Measurements from ENCODE around the gene NLE1.

The NLE1 gene

DNA sequence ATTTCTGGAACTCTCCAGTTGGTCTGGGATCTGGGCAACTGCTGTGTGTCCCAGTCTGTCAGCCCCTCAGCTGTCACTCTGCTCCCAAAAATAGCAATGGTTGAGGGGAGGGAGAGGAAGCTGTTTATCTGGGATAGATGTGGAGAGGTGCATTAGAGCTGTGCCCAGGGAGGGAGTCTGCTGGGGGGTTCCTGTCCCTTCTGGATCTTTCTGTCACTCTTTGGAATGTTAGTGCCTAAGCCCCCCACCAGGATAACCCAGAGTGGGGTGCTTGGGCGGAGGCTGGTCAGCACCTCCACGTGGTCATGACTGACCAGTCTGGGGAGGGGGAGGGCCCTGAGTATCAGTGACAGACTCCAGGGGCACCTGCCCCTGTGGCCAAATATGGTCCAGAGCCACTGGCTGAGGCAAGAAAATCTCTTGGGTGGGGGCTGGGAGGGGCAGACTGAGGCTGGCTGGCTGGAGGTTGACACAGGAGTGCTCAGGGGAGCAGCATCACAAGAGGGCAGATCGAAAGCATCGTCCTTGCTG is 5.3 kb upstream of the NLE1 start, which contains the start of gene UNC45B:
Gene UNC45B (plus strand): TSS at position 443 of the 531 bp plus-strand sequence. CDS start 447 bp downstream, outside the sequence.
- DNase-seq (ENCODE audit: low read depth in 1 of 2, low spot score in 1 of 2): no peak
- no peak within 1 kb of the TSS for H3K27ac ChIP-seq (replicated peaks)
- TF ChIP-seq SPI1 (IDR thresholded peaks at IDR 0.05; ENCODE audit: borderline replicate concordance, low read depth): no peak
- TF ChIP-seq, protein P1, sequence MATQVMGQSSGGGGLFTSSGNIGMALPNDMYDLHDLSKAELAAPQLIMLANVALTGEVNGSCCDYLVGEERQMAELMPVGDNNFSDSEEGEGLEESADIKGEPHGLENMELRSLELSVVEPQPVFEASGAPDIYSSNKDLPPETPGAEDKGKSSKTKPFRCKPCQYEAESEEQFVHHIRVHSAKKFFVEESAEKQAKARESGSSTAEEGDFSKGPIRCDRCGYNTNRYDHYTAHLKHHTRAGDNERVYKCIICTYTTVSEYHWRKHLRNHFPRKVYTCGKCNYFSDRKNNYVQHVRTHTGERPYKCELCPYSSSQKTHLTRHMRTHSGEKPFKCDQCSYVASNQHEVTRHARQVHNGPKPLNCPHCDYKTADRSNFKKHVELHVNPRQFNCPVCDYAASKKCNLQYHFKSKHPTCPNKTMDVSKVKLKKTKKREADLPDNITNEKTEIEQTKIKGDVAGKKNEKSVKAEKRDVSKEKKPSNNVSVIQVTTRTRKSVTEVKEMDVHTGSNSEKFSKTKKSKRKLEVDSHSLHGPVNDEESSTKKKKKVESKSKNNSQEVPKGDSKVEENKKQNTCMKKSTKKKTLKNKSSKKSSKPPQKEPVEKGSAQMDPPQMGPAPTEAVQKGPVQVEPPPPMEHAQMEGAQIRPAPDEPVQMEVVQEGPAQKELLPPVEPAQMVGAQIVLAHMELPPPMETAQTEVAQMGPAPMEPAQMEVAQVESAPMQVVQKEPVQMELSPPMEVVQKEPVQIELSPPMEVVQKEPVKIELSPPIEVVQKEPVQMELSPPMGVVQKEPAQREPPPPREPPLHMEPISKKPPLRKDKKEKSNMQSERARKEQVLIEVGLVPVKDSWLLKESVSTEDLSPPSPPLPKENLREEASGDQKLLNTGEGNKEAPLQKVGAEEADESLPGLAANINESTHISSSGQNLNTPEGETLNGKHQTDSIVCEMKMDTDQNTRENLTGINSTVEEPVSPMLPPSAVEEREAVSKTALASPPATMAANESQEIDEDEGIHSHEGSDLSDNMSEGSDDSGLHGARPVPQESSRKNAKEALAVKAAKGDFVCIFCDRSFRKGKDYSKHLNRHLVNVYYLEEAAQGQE (IDR thresholded peaks at IDR 0.05; ENCODE audit: insufficient replicate concordance, low read depth): no peak
- TF ChIP-seq GABPA (IDR thresholded peaks at IDR 0.05; ENCODE audit: low read depth): no peak
- no peak for TF ChIP-seq POLR2AphosphoS5 (IDR thresholded peaks at IDR 0.05; ENCODE audit: low read depth)
- TF ChIP-seq, protein P2, sequence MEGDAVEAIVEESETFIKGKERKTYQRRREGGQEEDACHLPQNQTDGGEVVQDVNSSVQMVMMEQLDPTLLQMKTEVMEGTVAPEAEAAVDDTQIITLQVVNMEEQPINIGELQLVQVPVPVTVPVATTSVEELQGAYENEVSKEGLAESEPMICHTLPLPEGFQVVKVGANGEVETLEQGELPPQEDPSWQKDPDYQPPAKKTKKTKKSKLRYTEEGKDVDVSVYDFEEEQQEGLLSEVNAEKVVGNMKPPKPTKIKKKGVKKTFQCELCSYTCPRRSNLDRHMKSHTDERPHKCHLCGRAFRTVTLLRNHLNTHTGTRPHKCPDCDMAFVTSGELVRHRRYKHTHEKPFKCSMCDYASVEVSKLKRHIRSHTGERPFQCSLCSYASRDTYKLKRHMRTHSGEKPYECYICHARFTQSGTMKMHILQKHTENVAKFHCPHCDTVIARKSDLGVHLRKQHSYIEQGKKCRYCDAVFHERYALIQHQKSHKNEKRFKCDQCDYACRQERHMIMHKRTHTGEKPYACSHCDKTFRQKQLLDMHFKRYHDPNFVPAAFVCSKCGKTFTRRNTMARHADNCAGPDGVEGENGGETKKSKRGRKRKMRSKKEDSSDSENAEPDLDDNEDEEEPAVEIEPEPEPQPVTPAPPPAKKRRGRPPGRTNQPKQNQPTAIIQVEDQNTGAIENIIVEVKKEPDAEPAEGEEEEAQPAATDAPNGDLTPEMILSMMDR (IDR thresholded peaks at IDR 0.05; ENCODE audit: insufficient read depth, low read length): no peak

DNA sequence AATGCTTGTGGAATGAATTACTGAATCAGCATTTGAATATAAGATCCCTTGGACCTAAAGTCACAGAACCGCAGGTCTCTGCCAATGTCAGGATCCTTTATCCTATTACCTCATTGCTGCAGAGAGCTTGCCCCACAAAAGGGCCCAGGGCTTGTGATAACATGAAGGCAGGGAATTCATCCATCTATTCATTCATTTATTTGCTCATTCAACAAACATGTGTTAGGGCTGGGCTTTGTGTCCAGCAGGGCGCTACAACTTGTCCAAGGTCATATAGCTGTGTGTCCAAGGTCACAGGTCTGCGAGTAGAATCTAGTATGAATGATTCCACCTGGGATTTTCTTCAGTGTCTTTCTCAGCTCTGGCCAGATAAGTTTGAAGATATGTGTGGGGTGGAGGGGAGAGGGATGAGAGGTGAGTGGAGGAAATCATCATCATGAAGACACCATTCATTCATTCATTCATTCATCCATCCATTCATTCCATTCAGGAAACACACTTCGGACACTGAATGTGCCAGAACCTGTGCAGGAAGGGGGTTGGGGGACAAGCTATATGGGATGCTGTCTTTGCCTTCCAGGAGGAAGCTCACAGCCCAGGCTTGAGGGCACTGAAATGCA is 4.2 kb upstream of the NLE1 start:
- TF ChIP-seq, protein P1 (IDR thresholded peaks at IDR 0.05; ENCODE audit: insufficient replicate concordance, low read depth): no peak
- TF ChIP-seq GABPA (IDR thresholded peaks at IDR 0.05; ENCODE audit: low read depth) (no peak), POLR2AphosphoS5 (IDR thresholded peaks at IDR 0.05; ENCODE audit: low read depth) (no peak), SPI1 (IDR thresholded peaks at IDR 0.05; ENCODE audit: borderline replicate concordance, low read depth) (no peak)
- TF ChIP-seq, protein P2 (IDR thresholded peaks at IDR 0.05; ENCODE audit: insufficient read depth, low read length): no peak
- H3K4me3 ChIP-seq (replicated peaks; ENCODE audit: insufficient read depth, low read length): no peak overlapping the region
- DNase-seq (ENCODE audit: low read depth in 1 of 2, low spot score in 1 of 2): no peak
- no peaks in the 10 kb centered on the region for H3K27me3 ChIP-seq (ENCODE audit: insufficient read depth, poor library complexity, severe bottlenecking)
- H3K27ac ChIP-seq (replicated peaks): no peak overlapping the region

More for the DNA sequence above, 5.3 kb upstream of the NLE1 start, which contains the start of gene UNC45B:
- no peak within 1 kb of the TSS for H3K4me3 ChIP-seq (replicated peaks; ENCODE audit: insufficient read depth, low read length)
- H3K27me3 ChIP-seq (ENCODE audit: insufficient read depth, poor library complexity, severe bottlenecking): no peaks in the 10 kb centered on the region

DNA sequence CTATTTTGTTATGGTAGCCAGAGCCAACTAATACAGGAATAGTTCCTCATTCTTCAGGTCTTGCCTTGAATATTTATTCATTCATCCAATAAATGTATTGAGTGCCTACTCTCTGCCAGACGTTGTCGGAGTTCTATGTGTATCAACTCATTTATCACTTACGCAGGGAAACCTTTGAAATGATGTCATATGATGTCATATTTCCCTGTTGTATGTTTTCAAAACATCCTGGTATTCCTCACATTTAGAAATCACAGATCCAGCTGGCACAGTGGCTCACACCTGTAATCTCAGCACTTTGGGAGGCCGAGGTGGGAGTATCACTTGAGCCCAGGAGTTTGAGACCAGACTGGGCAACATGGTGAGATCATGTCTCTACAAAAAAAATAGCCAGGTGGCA is 2.7 kb upstream of the NLE1 start:
- TF ChIP-seq GABPA (IDR thresholded peaks at IDR 0.05; ENCODE audit: low read depth): no peak
- TF ChIP-seq, protein P1 (IDR thresholded peaks at IDR 0.05; ENCODE audit: insufficient replicate concordance, low read depth): no peak
- no peaks in the 10 kb centered on the region for H3K27me3 ChIP-seq (ENCODE audit: insufficient read depth, poor library complexity, severe bottlenecking)
- DNase-seq (ENCODE audit: low read depth in 1 of 2, low spot score in 1 of 2): no peak
- H3K27ac ChIP-seq (replicated peaks): no peak overlapping the region
- H3K4me3 ChIP-seq (replicated peaks; ENCODE audit: insufficient read depth, low read length): no peak overlapping the region
